Measurements from ENCODE around the gene UBE2G1. TPM values are rescaled to one million over a fixed set of nuclear protein-coding genes. Genes with fewer than 3 reads are reported as not detected.
"Not testable (repeated sequence)": the region's sequence is repeated elsewhere in the genome, so short reads cannot be mapped to it uniquely, and the experiment has no call there.

UBE2G1 gene
- total RNA-seq (2014; rRNA removed): 44.6 and 49.7 TPM in 2 replicates
- 17.4 TPM for polyA plus RNA-seq (2012)

DNA sequence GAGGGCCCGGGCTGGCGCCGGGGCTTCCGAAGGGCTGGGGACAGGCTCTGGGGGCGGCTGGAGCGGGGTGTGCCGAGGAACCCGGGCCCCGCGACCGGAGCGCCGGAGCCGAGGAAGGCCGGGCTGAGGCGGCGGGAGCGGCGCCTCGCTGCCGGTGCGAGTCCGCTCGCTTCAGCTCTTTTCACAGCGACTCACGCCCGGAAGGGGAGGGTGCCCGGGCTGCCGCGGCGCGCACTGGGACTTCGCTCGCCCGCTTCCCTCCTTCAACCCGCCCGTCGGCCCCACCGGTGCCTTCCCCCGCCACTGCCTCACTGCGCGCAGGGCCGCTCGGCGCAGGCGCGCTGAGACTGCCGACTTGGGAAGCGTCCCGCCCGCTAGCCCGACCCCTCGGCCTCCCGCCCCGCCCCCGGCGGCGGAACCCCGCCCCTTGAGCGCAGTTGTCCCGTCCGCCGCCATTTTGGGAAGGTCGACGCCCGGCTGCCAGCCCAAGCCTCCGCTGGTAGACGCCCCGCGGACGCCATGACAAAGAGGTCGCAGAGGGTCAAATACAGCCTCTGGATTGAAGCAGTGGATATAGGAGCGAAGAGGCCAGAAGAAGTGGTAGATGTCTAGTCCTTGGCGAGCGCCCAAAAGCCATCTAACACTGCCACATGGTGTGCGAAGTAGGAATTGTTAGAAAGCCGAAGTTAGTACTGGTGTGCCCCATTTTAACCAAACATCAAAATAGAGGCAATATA lies at the start of gene UBE2G1:
Gene UBE2G1 (minus strand): TSS at position 349 of the 737 bp plus-strand sequence. CDS start 359 bp downstream, outside the sequence.
- DNase-seq (ENCODE audit: low read depth): peak; percentile 98

GRCh38 chr17:4412933-4413831 lies 46.7 kb upstream of the UBE2G1 start:
- DNase-seq (ENCODE audit: low read depth): peak; percentile 77

DNA sequence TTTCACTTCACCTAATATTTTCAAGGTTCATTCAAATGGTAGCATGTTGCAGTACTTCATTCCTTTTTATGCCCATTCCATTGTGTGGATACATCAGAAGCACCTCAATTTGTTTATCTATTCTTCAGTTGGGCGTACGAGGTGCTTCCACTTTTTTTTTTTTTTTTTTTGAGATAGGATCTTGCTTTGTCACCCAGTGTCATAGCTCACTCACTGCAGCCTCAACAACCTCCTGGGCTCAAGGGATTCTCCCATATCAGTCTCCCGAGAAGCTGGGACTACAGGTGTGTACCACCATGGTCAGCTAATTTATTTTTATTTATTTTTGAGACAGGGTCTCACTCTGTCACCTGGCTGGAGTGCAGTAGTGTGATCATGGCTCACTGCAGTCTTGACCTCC lies 44.7 kb upstream of the UBE2G1 start:
- DNase-seq (ENCODE audit: low read depth): no peak

DNA sequence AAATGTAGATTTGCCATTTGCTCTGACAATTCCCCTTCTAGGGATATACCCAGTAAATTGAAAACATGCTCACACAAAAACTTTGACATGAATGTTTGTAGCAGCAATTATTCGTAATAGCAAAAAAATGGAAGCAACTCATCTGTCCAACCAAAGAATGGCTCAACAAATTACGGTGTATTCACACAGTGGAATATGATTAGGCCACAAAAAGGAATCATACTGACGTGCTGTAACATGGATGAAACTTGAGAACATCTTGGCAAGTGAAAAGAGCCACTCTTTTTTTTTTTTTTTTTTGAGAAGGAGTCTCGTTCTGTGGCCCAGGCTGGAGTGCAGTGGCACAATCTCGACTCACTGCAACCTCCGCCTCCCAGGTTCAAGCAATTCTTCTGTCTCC lies 43.2 kb upstream of the UBE2G1 start:
- DNase-seq (ENCODE audit: low read depth): no peak

DNA sequence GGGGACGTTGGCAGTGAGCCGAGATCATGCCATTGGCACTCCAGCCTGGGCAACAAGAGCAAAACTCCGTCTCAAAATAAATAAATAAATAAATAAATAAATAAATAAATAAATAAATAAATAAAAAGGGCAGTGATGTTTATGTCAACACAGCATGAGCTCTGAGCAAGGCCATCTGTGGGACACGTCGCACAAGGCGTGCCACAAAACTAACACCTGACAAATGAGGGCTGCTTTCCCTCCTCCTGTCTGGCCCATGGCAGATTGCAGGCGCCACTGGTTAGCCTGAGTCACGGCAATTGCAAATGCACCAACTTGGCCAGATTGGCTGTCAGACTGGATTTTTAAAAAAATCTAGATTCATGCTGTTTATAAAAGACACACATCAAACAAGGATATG lies 41.4 kb upstream of the UBE2G1 start:
- peak; percentile 35 for DNase-seq (ENCODE audit: low read depth)

DNA sequence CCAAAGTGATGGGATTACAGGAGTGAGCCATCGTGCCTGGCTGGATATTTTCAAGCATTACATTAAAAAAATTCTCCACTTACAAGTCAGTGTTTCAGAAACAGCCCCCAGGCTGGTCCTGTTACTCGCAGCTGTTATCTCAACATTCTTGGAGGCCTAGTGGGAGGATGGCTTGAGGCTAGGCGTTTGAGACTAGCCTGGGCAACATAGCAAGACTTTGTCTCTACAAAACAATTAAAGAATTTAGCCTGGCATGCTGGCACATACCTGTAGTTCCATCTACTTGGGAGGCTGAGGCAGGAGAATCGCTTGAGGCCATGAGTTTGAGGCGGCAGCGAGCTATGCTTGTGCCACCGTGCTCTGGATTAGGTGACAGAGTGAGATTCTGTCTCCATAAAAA lies 40.7 kb upstream of the UBE2G1 start:
- DNase-seq (ENCODE audit: low read depth): no peak

GRCh38 chr17:4406386-4406785 lies 39.9 kb upstream of the UBE2G1 start:
- DNase-seq (ENCODE audit: low read depth): no peak

- DNase-seq (ENCODE audit: low read depth): no peak
Measured at GRCh38 chr17:4405699-4406098, 39.2 kb upstream of the UBE2G1 start.

GRCh38 chr17:4405038-4405669 lies 38.7 kb upstream of the UBE2G1 start:
- DNase-seq (ENCODE audit: low read depth): no peak

GRCh38 chr17:4397840-4398239 lies 31.4 kb upstream of the UBE2G1 start:
- DNase-seq (ENCODE audit: low read depth): no peak

DNA sequence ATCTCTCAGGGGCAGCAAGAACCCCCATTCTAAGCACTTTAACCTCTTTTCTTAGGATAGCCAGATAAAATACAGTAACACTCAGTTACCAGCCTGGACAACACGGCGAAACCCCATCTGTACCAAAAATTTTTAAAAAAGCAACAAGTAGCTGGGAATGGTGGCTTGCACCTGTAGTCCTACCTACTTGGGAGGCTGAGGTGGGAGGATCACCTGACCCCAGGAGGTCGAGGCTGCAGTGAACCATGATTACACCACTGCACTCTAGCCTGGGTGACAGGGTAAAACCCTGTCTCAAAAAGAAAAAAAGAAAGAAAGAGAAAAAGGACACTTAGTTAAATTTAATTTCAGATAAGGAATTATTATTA lies 28.6 kb upstream of the UBE2G1 start:
- no peak for DNase-seq (ENCODE audit: low read depth)

GRCh38 chr17:4394208-4395110 lies 28.0 kb upstream of the UBE2G1 start:
- DNase-seq (ENCODE audit: low read depth): no peak

GRCh38 chr17:4393806-4394205 lies 27.3 kb upstream of the UBE2G1 start:
- no peak for DNase-seq (ENCODE audit: low read depth)

GRCh38 chr17:4389079-4389478 lies 22.6 kb upstream of the UBE2G1 start:
- no peak for DNase-seq (ENCODE audit: low read depth)

DNA sequence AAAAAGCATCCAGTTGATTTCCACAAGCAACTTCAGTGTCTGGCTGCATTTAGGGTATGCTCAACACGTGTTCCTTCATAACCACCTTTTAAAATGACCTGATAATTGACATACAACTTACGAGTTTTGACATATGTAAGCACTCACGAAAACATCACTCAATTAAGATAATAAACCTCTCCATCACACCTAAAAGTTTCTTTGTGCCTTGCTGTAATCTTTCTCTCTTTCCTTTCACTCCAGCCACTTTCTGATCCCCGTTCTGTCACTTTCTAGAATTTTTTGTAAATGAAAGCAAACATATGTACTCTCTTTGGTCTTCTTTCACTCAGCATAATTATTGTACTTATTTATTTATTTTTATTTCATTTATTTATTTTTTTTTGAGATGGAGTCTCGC lies 20.7 kb upstream of the UBE2G1 start:
- DNase-seq (ENCODE audit: low read depth): no peak

- no peak for DNase-seq (ENCODE audit: low read depth)
Measured at GRCh38 chr17:4386406-4386805, 19.9 kb upstream of the UBE2G1 start.

- no peak for DNase-seq (ENCODE audit: low read depth)
Measured at GRCh38 chr17:4381690-4382671, 15.5 kb upstream of the UBE2G1 start.

DNA sequence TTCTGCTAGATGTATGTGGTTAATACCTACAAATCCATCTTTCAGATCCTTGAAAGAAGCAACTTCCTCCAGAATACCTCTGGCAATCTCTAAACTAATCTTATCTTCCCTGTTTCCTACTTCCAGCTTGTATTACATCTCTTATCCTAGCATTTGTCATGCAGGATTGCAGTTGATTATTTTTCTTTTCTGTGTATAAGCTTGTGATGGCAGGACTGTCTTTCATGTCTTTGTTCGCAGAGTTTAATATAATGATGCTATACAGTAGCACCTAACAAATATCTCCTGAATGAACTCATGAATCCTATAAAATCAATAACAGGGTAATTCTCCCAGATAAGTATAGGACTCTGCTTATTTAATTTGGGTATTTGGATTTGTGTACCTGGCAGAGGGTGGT lies 12.2 kb upstream of the UBE2G1 start:
- DNase-seq (ENCODE audit: low read depth): no peak

DNA sequence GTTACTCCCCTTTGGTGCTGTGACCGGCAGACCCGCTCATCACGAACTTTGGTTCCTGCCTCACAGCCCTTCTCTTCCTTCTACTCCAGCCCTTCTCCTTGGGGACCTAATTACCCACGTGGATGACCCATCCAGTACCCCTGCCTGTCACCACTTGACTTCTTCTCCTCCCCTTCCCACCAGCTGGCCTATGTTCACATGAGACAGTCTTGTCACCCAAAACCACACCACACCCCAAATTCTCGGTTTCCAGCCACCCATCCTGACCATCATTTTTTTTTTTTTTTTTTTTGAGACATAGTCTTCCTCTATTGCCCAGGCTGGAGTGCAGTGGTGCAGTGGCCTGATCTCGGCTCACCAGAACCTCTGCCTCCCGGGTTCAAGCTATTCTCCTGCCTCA lies 10.8 kb upstream of the UBE2G1 start:
- not testable (repeated sequence) for DNase-seq (ENCODE audit: low read depth)
